GM18519 (cell line): ENCODE results near the gene IGFBP1.

Experiments used
- ATAC-seq: cut with Tn5 transposase; IDR thresholded peaks from one replicate; pipeline ENCODE4 v1.9.1; 2021; ENCODE audit warnings: mild to moderate bottlenecking, moderate library complexity; ENCODE audit not compliant: unreplicated experiment, low FRiP score

Gene IGFBP1

GRCh38 chr7:45880433-45880860, 7.8 kb upstream of the IGFBP1 start:
- ATAC-seq = no peak

GRCh38 chr7:45881280-45881758, 7.0 kb upstream of the IGFBP1 start:
- no peak for ATAC-seq

GRCh38 chr7:45881759-45882464, 6.4 kb upstream of the IGFBP1 start:
- ATAC-seq = no peak

DNA sequence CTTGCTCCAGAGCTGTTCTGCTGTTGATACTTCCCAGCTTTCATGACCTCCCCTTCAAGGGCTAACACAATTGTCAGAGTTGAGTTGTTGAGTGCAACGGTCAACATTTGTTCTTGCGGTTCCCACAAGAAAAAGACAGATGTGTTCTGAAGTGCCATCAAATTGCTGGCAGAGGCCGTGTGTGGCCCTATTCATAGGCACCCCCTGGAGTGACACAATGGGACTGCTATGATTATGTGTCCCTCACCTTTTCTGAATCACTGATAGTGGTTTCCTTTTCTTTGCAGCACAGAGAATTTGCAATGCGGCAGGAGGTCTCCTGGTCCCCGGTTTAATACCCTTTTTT, 5.8 kb upstream of the IGFBP1 start:
- no peak for ATAC-seq

DNA sequence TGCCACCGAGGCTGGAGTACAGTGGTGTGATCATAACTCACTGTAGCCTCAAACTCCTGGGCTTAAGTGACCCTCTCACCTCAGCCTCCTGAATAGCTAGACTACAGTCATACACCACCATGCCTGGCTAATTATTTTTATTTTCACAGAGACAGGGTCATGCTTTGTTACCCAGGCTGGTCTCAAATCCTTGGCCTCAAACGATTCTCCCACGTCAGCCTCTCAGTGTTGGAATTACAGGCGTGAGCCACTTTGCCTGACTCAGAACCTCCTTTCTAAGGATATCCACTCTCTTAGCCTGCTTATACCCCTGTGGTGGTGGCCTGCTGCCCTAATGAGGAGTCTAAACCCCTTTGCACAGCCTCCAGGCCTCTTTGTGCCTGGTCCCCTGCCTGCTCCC, 4.2 kb upstream of the IGFBP1 start:
- ATAC-seq = no peak

- ATAC-seq = no peak
Measured at GRCh38 chr7:45885264-45885882, 2.9 kb upstream of the IGFBP1 start.

DNA sequence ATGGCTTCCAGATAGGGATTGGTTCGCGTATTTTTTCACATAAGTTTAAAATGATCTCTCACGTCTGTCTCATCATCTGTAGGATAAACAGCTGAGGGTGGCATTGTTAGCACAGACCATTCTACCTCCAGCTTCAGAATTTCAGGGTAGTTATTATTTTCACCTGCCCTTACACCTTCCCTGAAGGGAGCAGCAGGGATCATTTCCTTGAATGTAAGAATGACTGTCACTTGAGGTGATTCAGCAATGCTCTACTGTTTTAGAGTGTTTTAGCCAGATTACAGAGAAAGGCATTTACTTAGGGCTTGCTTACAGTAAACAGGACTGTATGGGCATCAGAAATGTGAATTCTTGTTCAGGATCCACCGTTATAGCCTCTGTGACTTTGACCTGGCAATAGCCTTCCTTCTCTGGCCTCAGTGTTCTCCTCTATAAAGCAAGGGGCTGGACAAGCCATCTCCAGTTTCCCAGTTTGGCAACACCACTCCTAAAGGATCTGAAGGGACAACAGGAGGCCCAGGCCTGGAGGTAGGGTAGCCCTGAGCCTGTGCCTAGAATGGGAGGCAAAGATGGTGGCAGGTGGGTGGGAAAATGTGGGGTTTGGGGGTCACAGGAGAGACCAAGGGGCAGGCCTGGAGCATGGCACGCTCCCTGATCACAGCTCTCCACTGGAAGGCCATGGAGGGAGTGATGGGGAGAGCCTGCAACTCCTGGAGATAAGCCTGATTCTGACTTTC, 1.2 kb upstream of the IGFBP1 start:
- ATAC-seq = no peak

- ATAC-seq = no peak
Measured at GRCh38 chr7:45888993-45889366, 692 bp downstream of the IGFBP1 start.

DNA sequence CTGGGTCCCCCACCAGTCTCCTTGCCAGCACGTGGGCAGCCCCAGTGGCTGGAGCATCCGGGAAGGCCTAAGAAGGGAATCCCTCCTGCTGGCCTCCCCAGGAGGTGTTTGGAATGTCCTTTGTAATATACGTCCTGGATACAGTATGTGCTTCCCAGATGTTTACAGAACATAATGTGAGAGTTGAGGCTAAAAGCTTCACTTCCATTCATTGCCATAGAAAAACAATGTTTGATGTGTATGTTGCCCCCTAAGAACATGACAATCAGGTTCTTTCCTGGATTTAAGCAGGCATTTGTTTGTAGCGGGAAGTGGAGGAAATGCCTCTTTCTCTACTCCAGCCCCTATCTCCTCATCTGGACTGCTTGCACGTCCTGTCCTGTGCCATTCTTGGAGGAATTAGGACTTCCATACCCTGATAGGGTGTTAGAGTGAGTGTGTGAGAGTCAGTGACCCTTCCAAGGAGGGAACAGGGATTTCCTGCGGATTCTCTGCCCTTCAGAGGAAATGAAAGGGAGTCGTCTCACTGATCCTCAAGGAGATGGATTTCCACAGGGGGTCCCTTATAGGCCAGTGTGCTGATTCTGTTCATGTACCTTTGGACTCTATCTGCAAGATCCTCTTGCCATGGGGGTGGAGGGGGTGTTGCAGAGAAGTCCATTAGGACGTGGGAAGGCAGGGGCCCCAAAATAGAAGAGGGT, 1.2 kb downstream of the IGFBP1 start:
- ATAC-seq = no peak

DNA sequence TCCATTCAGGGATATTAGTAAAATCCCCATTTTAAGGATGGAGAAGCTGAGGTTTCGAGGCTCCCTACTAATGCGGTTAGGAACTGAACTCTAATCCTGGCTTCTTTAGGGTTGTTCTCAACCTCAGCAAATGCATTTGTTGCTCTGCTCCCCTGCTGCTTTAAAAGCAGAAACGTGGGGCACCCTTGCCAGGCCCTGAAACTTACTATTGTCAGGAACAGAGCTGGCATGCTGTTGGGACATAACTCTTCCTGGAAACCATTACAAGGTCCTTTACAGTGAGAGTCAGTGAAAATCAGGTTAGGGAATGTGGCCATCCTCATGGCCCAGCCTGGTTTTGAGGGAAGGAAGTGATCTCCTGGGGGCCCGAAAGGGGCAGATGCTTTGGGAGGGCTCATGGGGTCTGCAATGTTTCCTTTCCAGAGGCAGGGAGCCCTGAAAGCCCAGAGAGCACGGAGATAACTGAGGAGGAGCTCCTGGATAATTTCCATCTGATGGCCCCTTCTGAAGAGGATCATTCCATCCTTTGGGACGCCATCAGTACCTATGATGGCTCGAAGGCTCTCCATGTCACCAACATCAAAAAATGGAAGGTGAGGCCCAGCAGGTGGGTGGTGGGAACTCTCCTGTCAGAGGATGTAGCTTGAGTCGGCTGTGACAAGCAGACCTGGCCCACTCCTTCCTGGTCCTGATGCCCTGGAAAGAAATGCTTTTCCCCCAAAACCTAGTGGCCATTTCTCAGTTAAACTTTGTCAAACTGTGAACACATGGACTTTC, 2.0 kb downstream of the IGFBP1 start:
- no peak for ATAC-seq

GRCh38 chr7:45890902-45891461, 2.7 kb downstream of the IGFBP1 start:
- ATAC-seq = no peak

GRCh38 chr7:45891462-45892402, 3.4 kb downstream of the IGFBP1 start:
- ATAC-seq = no peak

DNA sequence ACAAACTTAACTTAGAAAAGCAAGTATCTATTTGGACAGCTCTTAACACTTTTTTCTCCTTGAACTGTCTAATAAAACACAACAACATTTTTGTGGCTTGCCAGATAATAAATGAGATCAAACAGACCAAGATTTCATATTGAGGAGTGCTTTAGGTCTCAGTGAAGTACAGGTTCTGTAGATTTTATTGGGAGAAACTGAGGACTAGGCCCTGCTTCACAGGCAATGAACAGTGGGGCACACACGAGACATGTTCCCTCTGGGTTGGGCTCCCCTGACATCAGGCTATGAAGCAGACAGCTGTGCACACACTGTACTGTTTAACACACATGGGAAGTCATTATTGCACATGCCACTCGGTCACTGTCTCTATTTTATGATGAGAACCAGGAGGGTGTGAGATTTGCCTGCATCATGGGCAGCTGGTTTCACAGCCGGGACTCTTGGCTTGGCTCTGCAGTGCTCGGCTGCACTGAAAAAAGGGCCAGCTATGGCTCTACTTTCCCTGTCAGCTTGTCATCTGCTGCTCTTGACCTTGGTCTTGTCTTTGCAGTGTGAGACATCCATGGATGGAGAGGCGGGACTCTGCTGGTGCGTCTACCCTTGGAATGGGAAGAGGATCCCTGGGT, 4.2 kb downstream of the IGFBP1 start:
- no peak for ATAC-seq

GRCh38 chr7:45893374-45893995, 5.2 kb downstream of the IGFBP1 start:
- ATAC-seq = no peak

DNA sequence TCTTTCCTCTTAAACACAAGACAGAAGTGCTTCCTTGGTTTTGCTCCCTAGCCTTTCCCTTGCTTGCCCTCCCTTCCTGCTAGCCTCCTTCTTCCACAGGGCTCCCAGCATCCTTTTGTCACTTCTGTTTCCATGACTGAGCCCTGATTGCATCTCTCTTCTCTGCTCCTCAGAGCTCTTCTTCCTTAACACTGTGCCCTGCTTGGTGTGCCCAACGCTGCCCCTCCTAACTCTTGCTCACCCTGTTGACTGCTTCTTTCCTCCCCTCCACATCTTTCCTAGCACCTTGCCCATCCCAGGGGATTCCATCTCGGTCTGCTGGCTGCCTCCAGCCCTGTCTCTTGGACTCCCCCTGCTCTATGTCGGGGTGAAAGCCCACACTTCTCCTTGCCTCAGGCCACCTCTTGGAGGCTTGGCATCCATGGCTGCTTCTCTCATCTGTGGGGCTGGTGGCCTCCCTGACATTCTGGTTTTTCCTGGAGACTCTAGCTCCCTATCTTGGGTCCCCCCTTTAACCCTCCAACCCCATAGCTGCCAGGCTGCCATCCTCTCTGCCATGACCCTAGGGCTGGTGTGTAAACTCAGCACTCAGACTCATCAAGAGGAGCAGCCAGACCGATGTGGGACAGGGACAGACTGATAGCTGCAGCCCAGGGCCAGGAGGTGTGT, 5.8 kb downstream of the IGFBP1 start:
- no peak for ATAC-seq

DNA sequence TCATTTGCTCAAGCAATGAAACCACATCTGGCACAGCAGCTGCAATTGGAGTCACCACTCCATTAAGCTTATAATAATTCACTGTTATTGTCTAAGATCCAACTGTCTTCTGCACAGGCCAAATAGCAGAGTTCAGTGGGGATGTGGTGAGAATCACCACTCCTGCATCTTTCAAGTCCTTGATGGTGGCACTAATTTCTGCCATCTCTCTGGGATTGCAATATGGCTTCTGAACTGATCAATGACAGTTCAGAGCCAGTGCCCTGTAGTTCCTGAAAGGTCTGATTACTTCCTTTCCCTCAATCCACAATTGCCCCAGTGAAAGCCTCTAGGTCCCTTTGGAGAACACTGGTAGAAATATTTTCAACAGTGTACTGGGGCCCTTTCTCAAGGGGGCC, 6.4 kb downstream of the IGFBP1 start:
- ATAC-seq = no peak

GRCh38 chr7:45897042-45897690, 8.9 kb downstream of the IGFBP1 start:
- ATAC-seq = no peak
